HFFc6 (cell line): ENCODE data around the gene SARS2. TPM values are rescaled to one million over a fixed set of nuclear protein-coding genes. Genes with fewer than 3 reads are reported as not detected.

Source experiments
- DNase-seq: peaks from one replicate; pipeline ENCODE4 v3.0.0-alpha.2; 2018
- H3K27ac Mint-ChIP-seq: 2 replicates; pipeline ENCODE4 v1.8.0; 2020; ENCODE audit warnings: mild to moderate bottlenecking, mixed read lengths
- H3K27me3 Mint-ChIP-seq: 2 replicates; pipeline ENCODE4 v1.8.0; 2021; ENCODE audit warnings: mild to moderate bottlenecking, moderate library complexity, mixed read lengths; ENCODE audit not compliant: insufficient read depth
- H3K36me3 Mint-ChIP-seq: 2 replicates; pipeline ENCODE4 v1.8.0; 2021; ENCODE audit warnings: low read depth, mixed read lengths
- H3K4me1 Mint-ChIP-seq: 2 replicates; pipeline ENCODE4 v1.8.0; 2020; ENCODE audit warnings: low read depth, mixed read lengths
- H3K4me3 Mint-ChIP-seq: 2 replicates; pipeline ENCODE4 v1.8.0; 2020; ENCODE audit warnings: mild to moderate bottlenecking, moderate library complexity, mixed read lengths
- H3K9me3 Mint-ChIP-seq: 2 replicates; pipeline ENCODE4 v1.8.0; 2020; ENCODE audit warnings: mild to moderate bottlenecking, mixed read lengths
- total RNA-seq, 6 experiments: library from RNA; stranded (reverse); fragmentation: NEBNext Ultra II Directional; extraction: Animal tissue kit (Norgen Biotek cat#: 25700); gene quantifications; 2 replicates in 1 of 6; 3 replicates in 5 of 6; pipeline ENCODE4 v1.2.3, GENCODE V29; 2021
- TF ChIP-seq, protein P1 (sequence below): fragments of 200-600 bp; sonication (generic); IDR thresholded peaks from 2 replicates; pipeline ENCODE4 v1.5.0; 2021; ENCODE audit warnings: antibody characterized with exemption, mild to moderate bottlenecking

Gene SARS2
- total RNA-seq, 6 experiments from 2014 or later, result 18.7 to 25.1 (median 22.7) TPM

DNA sequence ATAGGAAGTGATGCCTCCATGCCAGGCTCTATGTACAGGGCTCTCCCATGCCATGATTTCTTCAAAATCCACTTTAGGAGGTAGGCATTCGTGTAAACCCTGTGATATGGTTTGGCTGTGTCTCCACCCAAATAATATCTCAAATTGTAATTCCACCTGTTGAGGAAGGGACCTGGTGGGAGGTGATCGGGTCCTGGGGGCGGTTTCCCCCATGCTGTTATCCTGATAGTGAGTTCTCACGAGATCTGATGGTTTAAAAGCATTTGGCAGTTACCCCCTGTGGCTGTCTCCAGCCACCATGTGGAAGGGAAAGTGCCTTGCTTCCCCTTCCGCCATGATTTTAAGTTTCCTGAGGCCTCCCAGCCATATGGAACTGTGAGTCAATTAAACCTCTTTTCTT lies 8.1 kb downstream of the SARS2 start:
- TF ChIP-seq, protein P1, sequence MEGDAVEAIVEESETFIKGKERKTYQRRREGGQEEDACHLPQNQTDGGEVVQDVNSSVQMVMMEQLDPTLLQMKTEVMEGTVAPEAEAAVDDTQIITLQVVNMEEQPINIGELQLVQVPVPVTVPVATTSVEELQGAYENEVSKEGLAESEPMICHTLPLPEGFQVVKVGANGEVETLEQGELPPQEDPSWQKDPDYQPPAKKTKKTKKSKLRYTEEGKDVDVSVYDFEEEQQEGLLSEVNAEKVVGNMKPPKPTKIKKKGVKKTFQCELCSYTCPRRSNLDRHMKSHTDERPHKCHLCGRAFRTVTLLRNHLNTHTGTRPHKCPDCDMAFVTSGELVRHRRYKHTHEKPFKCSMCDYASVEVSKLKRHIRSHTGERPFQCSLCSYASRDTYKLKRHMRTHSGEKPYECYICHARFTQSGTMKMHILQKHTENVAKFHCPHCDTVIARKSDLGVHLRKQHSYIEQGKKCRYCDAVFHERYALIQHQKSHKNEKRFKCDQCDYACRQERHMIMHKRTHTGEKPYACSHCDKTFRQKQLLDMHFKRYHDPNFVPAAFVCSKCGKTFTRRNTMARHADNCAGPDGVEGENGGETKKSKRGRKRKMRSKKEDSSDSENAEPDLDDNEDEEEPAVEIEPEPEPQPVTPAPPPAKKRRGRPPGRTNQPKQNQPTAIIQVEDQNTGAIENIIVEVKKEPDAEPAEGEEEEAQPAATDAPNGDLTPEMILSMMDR, result no peak
- no peak overlapping the region for H3K27ac Mint-ChIP-seq

DNA sequence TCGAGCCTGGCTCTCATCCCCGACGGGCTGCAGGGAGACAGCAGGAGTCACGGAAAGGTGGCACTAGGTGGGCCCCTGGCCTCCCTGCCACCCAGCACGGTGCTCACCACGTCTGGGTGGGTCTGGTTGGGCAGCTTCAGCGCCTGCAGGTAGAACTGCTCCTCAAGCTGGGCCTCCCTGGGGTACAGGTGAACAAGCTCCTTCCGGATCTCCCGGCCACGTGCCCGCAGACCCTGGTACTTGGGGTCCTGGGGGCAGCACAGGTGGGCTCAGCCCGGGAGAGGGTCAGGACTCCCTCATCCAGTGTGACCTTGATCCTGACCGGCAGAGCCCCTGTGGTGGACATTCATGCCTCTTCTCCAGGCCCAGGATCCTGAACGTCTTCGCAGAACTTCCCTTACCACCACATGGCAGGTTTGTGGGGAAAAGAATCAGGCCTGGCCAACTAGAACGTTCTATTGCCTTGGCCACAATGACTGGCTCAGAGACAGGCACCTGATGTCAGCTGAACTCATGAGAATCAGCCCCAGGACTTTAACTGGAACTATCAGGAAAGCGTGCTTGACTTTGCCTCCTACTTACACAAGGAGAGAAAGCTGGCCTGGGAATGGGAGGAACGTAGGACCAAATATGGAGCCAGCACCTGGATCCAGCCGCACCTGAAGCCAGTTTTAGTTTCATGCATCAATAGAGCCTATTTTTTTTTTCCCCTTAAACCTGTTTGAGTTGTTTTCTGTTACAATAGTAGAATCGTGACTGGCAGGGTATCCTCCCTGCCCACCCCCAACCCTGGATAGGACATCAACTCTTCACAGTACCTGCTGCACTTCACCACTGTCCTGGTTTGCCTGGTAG lies 8.9 kb downstream of the SARS2 start:
- Mint-ChIP-seq H3K36me3 (peaks cover 10% of the 10 kb centered on the region), H3K4me3 (no peak overlapping the region), H3K4me1 (no peaks in the 10 kb centered on the region), H3K9me3 (no peaks in the 10 kb centered on the region), H3K27me3 (no peaks in the 10 kb centered on the region), H3K27ac (no peak overlapping the region)
- no peak for DNase-seq
- TF ChIP-seq, protein P1, result no peak

More for the DNA sequence above, 8.1 kb downstream of the SARS2 start:
- Mint-ChIP-seq H3K4me3 (no peak overlapping the region), H3K4me1 (no peaks in the 10 kb centered on the region), H3K9me3 (no peaks in the 10 kb centered on the region), H3K27me3 (no peaks in the 10 kb centered on the region), H3K36me3 (peaks cover 10% of the 10 kb centered on the region)
- no peak for DNase-seq

DNA sequence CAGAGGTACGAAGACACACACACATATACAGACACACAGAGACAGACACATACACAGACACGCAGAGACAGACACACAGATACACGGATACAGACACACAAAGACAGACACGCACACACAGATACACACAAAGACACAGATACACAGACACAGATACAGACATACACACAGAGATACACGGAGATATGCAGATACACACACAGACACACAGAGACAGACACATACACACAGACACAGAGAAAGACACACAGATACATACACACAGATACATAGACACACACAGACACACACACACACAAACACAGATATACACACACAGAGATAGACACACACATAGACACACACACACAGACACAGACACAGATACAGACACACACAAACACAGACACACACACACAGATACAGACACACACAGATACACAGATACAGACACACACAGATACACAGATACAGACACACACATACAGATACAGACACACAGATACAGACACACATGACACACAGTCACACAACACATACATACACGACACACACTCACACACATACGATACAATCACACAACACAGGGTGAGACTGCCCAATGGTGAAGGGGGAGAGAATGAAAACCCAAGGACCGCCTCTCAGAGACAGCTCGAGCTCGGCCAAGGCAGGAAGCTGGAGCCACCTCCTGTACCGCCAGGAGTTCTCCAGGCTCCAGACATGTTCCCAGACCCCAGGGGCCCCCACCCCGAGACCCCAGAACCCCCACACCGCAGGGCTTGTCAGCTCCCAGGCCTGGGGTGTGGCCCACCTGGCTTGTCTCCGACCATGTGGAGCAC lies 9.8 kb downstream of the SARS2 start:
- H3K27ac Mint-ChIP-seq, result no peak overlapping the region
- H3K36me3 Mint-ChIP-seq, result peaks cover 10% of the 10 kb centered on the region
- TF ChIP-seq, protein P1, result no peak

DNA sequence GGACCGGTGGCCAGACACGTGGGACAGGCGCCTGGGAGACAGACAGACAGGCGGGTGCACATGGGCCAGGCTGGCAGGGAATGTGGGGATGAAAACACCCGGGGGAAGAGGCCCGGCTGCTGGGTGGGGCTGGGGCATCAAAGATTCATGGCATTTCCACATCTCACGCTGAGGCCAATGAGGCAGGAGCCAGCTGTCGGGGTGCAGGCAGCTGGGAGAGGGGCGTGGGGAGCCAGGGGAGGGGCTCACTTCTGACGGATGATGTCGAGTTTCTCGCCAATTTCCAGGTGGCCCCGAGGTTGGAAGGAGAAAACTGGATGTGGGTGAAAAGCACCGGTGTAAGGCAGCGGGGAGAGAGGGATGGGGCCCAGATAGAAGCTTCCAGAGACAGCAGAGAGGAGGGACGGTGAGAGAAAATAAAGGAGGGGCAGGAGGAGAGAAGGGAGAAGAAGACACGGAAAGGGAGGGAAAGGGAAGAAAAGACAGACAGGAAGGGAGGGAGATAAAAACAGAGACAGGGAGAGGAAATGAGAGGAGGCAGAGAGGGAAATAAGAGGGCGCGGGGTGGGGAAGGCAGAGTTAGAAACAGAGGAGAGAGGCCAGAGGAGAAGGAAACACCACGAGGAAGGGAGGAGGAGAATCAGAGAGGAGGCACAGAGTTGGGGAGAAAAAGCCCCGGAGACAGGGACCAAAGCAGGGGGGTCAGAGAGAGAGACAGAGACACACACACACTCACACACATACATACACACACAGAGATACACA lies 10.5 kb downstream of the SARS2 start:
- Mint-ChIP-seq H3K4me3 (no peak overlapping the region), H3K27me3 (no peaks in the 10 kb centered on the region), H3K4me1 (no peaks in the 10 kb centered on the region), H3K36me3 (peaks cover 10% of the 10 kb centered on the region), H3K9me3 (no peaks in the 10 kb centered on the region), H3K27ac (no peak overlapping the region)
- DNase-seq, result no peak
- TF ChIP-seq, protein P1, result no peak

More for the DNA sequence above, 9.8 kb downstream of the SARS2 start:
- no peak for DNase-seq
- Mint-ChIP-seq H3K27me3 (no peaks in the 10 kb centered on the region), H3K9me3 (no peaks in the 10 kb centered on the region), H3K4me3 (no peak overlapping the region), H3K4me1 (no peaks in the 10 kb centered on the region)

DNA sequence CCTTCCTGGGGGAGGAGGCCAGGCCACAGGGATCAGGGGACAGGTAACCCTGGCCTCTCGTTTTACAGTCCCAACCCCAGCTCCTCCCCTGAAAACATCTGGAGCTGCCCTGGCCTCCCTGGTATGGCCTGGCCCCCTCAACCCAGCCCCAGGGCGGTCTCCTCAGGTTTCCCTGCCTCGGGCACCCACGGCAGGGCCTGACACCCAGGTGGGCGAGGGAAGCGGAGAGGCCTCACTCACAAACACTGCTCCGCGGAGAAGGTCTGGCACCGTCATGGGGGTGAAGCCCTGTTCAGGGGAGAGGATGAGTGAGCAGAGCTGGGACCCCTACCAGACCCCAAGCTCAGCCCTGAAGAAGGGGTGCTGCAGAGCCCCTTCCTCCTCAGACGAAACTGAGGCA lies 12.0 kb downstream of the SARS2 start:
- H3K36me3 Mint-ChIP-seq, result peaks cover 10% of the 10 kb centered on the region
- H3K27me3 Mint-ChIP-seq, result no peaks in the 10 kb centered on the region
- no peak for DNase-seq
- H3K4me3 Mint-ChIP-seq, result no peak overlapping the region
- H3K9me3 Mint-ChIP-seq, result no peaks in the 10 kb centered on the region
- no peak overlapping the region for H3K27ac Mint-ChIP-seq
- no peaks in the 10 kb centered on the region for H3K4me1 Mint-ChIP-seq
- TF ChIP-seq, protein P1, result no peak
